ENCODE measurements around the gene KRTAP16-1.
"Not testable (repeated sequence)": the region's sequence is repeated elsewhere in the genome, so short reads cannot be mapped to it uniquely, and the experiment has no call there.

The KRTAP16-1 gene

DNA sequence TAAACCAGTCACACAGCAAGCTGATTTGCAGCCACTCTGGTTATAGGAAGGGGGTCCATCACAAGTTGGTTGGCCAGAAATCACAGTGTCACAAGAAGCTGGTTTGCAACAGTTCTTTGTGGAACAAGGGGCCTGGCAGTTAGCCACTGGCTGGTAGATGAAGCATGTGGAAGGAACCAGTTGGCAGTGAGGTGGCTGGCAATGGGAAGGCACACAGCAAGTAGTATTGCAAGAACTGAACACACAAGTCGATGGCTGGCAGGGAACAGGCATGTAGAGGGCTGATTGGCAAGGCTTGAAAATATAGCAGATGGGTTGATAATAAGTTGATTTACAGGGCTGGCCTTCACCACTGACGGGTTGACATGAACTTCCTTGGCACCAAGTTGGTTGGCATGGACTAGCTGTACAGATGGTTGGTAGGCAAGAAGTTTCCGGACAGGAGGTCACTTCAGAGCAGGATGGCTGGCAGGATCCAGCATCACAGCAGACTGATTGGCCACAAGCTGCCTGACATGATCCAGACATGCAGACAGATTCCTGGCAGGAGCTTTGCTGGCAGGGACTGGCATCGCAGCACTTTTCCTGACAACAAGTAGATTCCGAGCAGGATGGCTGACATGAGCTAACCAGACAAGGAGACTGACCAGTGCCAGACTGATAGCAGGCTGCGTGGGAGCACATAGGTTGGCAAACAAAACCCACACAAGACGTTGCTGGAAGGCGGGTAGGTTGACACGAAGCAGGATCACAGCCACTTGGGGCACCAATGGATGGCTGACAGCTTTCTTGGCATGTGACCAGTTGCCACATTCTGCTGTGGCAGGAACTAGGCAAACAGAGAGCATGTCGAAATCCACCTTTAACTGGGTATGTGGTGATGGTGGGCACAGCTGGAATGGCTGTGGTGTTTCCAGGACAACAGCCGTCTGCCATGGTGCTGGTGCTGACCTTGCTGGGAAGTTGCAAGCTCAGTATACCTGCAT, 6.9 kb downstream of the KRTAP16-1 start, which contains the start of gene KRTAP29-1:
KRTAP29-1 (minus strand) TSS at position 936 of the 986 bp plus-strand sequence; CDS start at position 936, 0 bp downstream.
- no peak for DNase-seq (ENCODE audit: low read depth in 3 of 3)

DNA sequence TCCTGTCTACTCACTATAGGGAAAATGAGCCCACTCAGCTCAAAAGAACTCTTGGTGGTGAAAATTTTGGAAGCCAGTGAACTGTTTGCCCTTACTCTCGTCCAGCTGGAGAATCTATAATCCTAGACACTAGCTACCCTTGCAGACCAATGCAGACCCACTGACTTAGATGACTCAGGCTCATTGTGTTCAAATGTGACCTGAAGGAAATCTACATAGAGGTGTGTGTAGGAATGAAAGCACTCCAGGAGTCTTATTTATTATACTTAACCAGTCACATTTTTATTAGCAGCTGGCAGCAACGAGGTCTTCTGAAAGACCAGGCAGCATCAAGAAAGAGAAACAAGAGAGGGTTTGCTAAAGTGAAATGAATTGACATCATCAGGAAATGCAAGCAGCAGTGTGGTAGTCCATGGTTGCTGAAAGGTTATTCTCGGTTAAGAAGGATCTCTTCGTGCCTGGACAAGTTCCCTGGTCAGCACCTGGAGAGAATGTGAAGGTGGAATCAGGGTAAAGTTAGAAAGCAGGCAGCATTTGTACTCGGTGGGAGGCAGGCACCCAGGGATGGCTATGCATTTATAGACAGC, 7.8 kb downstream of the KRTAP16-1 start:
- no peak for DNase-seq (ENCODE audit: low read depth in 3 of 3)

DNA sequence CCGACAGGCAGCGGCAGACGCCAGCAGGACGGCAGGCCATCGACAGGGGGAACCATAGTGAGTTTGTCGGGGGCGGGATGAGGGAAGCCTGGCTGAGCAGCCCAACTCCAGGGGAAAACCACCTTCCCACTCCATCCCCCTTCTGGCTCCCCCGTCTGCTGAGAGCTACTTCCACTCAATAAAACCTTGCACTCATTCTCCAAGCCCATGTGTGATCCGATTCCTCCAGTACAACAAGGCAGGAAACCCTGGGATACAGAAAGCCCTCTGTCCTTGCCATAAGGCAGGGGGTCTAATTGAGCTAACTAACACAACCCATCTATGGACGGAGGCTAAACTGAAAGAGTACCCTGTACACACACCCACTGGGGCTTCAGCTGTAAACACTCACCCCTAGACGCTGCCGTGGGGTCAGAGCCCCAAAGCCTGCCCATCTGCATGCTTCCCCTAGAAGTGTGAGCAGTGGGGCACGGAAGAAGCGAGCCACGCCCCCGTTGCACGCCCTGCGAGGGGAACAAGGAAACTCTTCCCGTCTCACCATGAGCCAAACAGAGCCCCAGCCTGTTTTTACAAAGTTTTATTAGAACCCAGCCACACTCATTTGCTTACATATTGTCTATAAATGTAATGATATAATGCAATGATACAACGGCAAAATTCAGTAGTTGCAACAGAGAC, 10.5 kb downstream of the KRTAP16-1 start:
- DNase-seq (ENCODE audit: low read depth in 3 of 3), result no peak

DNA sequence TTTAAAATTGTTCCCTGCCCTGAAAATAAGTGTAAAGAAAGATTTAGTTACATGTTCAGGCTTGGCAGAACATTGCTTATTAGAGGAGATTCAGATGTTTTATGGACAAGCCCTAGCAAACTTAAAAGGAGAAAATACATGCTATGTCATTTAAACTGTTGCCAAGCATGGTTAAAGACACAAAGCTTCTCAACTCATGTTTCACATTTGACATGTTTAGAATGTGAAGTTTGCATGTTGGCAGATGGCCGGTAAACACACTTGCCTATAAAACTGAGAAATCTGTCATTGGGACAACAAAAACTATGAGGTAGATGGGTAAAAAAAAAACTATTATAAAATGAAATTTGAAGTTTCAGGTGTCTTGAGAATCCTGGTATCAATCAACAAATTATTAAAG, 12.3 kb downstream of the KRTAP16-1 start:
- DNase-seq (ENCODE audit: low read depth in 3 of 3), result no peak

DNA sequence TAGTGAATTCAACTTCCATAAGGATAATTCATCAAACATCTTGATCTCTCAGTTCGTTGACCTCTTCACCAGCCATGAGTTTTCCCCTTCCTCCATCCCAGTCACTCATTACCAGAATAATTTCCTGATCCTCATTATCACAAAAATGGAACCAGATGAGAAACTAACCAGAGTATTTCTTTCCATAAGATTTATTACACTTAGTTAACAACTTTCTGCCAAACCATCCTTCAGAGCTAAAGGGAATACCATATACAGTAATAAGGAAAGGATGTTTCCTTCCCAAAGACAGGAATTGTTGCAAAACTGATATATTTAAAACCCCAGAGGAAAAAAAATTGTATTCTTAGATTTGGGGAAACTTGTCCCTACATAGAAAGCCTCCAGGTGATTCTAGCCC, 15.1 kb downstream of the KRTAP16-1 start:
- no peak for DNase-seq (ENCODE audit: low read depth in 3 of 3)

DNA sequence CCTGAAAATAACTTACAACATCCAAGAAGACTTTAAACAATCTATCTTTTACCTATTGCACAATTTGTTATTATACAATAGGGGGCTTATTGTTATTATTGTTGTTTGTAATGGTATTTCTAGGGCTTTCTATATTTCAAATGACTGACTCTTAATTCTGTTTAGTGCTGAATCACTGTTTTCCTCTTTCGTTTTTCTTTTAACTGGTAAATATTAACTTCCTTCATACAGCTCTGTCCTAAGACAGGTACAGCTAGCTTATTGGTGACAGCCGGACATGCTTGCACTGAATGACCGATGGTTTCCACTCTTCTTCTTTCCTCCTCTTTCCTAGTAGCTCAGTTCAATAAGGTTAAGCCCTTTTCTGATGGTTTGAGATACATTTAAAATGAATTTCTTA, 22.1 kb downstream of the KRTAP16-1 start:
- no peak for DNase-seq (ENCODE audit: low read depth in 3 of 3)

DNA sequence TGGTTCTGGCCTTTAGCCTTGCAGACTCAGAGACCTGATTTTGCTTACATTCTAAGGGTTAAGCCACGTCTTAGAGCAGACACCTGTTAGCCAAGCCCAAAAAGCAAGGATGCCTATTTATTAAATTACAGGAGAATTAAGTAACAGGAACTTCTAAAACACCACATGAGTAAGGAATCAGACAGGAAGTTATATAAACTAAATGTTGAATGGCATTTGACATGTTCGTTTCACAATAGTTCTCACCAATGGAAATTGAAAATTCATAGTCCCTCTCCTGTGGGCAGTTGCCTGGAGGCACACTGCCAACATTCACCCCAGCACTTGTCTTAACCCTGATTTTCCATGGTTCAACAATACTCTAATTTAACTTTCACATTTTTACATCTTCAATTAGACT, 24.6 kb downstream of the KRTAP16-1 start:
- DNase-seq (ENCODE audit: low read depth in 3 of 3), result no peak

DNA sequence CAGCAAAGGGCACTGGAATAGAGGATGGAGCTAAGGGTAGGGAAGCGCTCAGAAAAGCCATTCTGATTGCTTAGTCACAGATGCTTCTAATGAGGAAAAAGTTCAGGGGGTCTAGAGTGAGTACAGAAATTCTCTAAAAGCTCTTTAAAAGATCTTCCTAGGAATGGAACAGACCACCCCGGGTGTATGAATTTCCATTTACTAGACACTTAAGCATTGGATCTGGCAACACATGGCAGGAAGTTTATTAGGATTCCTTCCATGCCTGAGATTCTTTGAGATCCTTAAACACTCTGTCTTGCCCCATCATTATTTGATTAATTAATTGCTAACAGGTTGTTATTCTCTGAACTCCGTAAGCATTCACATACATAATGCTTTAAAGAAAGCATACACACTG, 25.1 kb downstream of the KRTAP16-1 start:
- no peak for DNase-seq (ENCODE audit: low read depth in 3 of 3)

DNA sequence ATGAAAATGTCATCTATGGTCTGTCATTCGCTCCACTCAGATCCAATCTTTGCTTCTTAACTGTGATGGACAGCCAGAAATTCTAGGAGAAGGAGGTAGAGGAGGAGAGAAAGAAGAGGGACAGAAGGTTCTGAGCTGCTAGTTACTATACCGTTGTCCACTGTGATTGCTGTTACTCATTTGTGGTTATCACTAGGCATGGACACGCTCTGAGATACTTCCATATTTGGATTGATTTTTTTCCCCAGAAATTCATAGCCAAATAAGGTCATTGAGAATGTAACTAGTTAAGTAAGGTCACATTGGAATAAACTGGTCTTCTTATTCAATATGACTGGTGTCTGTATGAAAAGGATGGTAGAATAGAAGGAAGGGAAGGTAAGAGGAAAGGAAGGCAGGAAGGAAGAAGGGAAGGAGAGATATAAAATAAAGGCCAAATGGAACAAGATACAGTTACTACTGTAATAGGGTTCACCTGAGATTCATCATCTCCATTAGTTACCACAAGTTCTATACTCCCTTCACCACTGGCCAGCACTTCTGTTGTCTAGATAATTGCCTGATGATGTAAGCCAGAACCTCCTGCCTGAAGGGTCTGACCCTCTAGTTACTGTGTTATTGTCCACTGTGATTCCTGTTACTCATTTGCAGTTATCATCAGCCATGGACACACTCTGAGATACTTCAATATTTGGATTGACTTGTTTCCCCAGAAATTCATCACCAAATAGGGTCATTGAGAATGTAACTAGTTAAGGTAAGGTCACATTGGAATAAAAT, 30.7 kb downstream of the KRTAP16-1 start:
- no peak for DNase-seq (ENCODE audit: low read depth in 3 of 3)

DNA sequence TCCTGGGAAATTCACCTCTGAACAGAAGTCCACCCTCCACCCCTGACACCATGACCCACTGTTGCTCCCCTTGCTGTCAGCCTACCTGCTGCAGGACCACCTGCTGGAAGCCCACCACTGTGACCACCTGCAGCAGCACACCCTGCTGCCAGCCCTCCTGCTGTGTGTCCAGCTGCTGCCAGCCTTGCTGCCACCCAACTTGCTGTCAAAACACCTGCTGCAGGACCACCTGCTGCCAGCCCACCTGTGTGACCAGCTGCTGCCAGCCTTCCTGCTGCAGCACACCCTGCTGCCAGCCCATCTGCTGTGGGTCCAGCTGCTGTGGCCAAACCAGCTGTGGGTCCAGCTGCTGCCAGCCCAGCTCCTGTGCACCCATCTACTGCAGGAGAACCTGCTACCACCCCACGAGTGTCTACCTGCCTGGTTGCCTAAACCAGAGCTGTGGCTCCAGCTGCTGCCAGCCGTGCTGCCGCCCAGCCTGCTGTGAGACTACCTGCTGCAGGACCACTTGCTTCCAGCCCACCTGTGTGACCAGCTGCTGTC, 33.4 kb downstream of the KRTAP16-1 start, which contains the start of gene KRTAP9-7:
KRTAP9-7 (plus strand) TSS at position 51 of the 543 bp plus-strand sequence; CDS start at position 51, 0 bp downstream.
- not testable (repeated sequence) for DNase-seq (ENCODE audit: low read depth in 3 of 3)

DNA sequence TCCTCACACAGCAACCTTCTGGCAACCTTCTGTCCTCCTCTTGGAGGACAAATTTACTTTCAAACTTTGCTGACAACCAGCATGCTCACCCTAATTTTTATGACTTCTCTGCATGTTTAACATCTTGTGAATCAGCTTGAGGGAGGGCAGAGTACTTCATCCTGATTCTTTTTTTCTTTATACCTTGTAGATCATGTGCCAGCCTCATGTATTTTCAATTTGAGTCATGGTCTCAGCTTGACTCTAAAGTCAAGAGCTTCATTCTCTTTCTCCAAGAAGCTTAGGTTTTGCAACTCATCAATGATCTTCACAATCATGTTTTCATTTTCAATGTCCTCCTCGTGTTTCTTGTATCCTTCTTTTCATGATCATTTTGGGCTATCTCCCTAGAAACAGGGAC, 37.3 kb downstream of the KRTAP16-1 start:
- no peak for DNase-seq (ENCODE audit: low read depth in 3 of 3)

DNA sequence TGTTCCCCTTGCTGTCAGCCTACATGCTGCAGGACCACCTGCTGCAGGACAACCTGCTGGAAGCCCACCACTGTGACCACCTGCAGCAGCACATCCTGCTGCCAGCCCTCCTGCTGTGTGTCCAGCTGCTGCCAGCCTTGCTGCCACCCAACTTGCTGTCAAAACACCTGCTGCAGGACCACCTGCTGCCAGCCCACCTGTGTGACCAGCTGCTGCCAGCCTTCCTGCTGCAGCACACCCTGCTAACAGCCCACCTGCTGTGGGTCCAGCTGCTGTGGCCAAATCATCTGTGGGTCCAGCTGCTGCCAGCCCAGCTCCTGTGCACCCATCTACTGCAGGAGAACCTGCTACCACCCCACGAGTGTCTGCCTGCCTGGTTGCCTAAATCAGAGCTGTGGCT, 37.8 kb downstream of the KRTAP16-1 start:
- not testable (repeated sequence) for DNase-seq (ENCODE audit: low read depth in 3 of 3)

DNA sequence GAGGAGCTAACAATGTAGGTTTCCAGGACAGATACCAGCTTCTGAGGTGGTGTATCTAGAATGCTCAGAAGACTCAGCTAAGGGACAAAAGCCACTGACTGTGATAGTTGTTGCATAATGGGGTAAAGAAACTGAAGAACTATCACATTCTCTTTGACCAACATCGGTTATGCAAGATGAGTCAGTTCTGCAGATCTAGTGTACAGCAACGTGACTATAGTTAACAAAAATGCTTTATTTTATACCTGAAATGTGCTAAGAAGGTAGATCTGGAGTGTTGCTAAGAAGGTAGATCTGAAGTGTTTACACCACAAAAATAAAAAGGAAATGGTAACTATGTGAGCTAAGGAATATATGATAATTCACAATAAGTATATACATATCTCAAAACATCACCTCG, 41.4 kb downstream of the KRTAP16-1 start:
- no peak for DNase-seq (ENCODE audit: low read depth in 3 of 3)

DNA sequence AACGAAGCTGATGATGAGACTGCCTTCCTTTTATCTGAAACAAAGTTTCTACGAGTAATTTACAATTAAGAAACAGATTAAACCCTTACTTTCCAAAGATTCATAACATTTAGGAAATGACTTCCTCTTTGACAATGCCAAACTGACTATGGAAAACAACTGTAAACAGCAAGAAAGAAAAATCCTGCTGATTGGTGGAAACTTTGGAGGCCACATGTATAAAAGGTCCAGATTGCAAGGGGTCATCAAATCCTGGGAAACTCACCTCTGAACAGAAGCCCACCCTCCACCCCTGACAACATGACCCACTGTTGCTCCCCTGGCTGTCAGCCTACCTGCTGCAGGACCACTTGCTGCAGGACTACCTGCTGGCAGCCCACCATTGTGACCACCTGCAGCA, 44.0 kb downstream of the KRTAP16-1 start, which contains the start of gene KRTAP9-6:
KRTAP9-6 (plus strand) TSS at position 301 of the 400 bp plus-strand sequence; CDS start at position 301, 0 bp downstream.
- DNase-seq (ENCODE audit: low read depth in 3 of 3), result no peak

DNA sequence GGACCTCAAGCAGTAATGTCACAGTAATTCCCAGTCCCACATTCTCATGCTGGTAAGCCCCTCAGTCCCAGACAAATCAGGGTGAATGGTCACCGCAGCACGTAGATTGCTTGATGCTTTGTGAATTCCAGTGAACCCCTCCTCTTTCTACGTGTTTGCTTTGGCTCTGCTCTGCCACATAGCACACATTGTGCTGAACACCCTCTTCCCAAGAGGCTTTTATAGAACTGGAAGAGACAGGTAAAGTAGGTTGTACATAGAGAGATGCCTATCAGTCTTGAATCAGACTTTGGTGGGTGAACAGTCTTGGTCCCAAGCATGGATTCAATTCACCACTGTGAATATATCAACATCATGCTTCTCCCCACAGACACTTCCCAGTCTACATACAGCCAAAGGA, 44.5 kb downstream of the KRTAP16-1 start:
- DNase-seq (ENCODE audit: low read depth in 3 of 3), result no peak

DNA sequence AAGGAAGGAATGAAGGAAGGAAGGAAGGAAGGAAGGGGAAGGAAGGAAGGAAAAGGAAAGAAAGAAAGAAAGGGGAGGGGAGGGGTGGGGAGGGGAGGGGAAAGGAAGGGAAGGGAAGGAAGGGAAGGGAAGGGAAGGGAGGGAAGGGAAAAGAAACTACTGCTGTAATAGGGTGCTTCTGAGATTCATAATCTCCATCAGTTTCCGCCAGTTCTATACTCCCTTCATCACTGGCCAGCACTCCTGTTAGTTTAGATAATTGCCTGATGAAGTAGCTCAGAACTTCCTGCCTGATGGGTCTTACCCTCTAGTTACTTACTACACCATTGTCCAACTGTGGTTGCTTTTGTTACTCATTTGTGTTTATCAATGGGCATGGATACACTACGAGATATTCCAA, 45.9 kb downstream of the KRTAP16-1 start:
- DNase-seq (ENCODE audit: low read depth in 3 of 3), result no peak

DNA sequence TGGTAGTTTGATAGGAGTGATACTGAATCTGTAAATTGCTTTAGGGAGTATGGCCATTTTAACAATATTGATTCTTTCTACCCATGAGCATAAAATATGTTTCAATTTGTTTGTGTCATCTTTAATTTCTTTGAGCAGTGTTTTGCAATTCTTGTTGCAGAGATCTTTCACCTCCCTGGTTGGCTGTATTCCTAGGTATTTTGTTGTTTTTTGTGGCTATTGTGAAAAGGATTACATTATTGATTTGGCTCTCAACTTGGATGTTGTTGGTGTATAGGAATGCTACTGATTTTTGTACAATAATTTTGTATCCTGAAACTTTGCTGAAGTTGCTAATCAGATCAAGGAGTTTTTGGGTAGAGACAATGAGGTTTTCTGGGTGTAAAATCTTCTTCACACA, 50.7 kb downstream of the KRTAP16-1 start:
- DNase-seq (ENCODE audit: low read depth in 3 of 3), result no peak
